Prostate gland (tissue), 2 donors: Measurements from ENCODE around the gene SESN3. TPM values are rescaled to one million over a fixed set of nuclear protein-coding genes. Genes with fewer than 3 reads are reported as not detected.

Experiments
- DNase-seq: peaks from one replicate; pipeline ENCODE4 v3.0.0-alpha.2; 2019; ENCODE audit warnings: low spot score
- H3K27ac ChIP-seq, 2 donors: fragments of 200-600 bp; sonication (generic); 2 replicates each; pipeline ENCODE4 v1.5.1; 2017 to 2019
- H3K27me3 ChIP-seq: fragments of 200-600 bp; sonication (generic); replicated peaks from 2 replicates; pipeline ENCODE4 v1.5.1; 2019; ENCODE audit not compliant: insufficient read depth
- H3K36me3 ChIP-seq, 2 donors: fragments of 200-600 bp; sonication (generic); 1 replicate in 1 of 2; 2 replicates in 1 of 2; pipeline versions ENCODE4 v1.5.1 to v1.8.1; 2017 to 2019
- H3K4me1 ChIP-seq: fragments of 200-600 bp; sonication (generic); replicated peaks from 2 replicates; pipeline ENCODE4 v1.5.1; 2019
- H3K4me3 ChIP-seq, 2 donors: fragments of 200-600 bp; sonication (generic); 2 replicates each; pipeline ENCODE4 v1.5.1; 2017 to 2019
- H3K9me3 ChIP-seq: fragments of 200-600 bp; sonication (generic); 2 replicates; pipeline ENCODE4 v1.5.1; 2017
- CTCF ChIP-seq, 4 experiments: fragments of 200-600 bp in 2 of 4; fragments of 450-650 bp in 2 of 4; sonication (generic) in 2 of 4; IDR thresholded peaks; 1 replicate in 3 of 4; 2 replicates in 1 of 4; pipeline ENCODE4 v1.5.1; 2016 to 2019; ENCODE audit warnings: antibody characterized with exemption in 4 of 4, mild to moderate bottlenecking in 2 of 4, moderate library complexity in 2 of 4
- POLR2A ChIP-seq: fragments of 450-650 bp; IDR thresholded peaks from one replicate; pipeline ENCODE4 v1.6.1; 2016; ENCODE audit warnings: antibody characterized with exemption, mild to moderate bottlenecking
- POLR2AphosphoS5 ChIP-seq: sonication (generic); formaldehyde crosslinking; IDR thresholded peaks from one replicate; pipeline ENCODE4 v1.6.1; 2017; ENCODE audit warnings: antibody characterized with exemption
- WGBS: methylation state at CpG from one replicate; pipeline ENCODE4 v1.1.5; 2018; 5-methylcytosine and 5-hydroxymethylcytosine counted together
- intact Hi-C: fragments of 100-400 bp; cut with DNase I; formaldehyde crosslinking; loops from one replicate; pipeline ENCODE4 v1.14.2; 2022
- total RNA-seq, 2 donors: library from RNA; depleted of rRNA; stranded (reverse); fragments of >200 nt; gene quantifications; one replicate each; pipeline ENCODE4 v1.1.0, GENCODE V29; 2016

Gene SESN3
- total RNA-seq, 2 donors from 2014 or later = 21.3 to 33.8 TPM

GRCh38 chr11:95134491-95134890, 96.5 kb downstream of the SESN3 start:
- no peaks in the 10 kb centered on the region for H3K27me3 ChIP-seq
- peaks cover 3% of the 10 kb centered on the region for H3K4me1 ChIP-seq
- DNase-seq = peak; percentile 86
- H3K27ac ChIP-seq = peak overlapping the region; percentile 14 to 63
- no peaks in the 10 kb centered on the region for H3K36me3 ChIP-seq
- intact Hi-C loops = no loop called here
- no peaks in the 10 kb centered on the region for H3K9me3 ChIP-seq
- 17% methylated on average over 5 of the region's 5 CpGs for WGBS
- no peak overlapping the region for H3K4me3 ChIP-seq
- TF ChIP-seq POLR2AphosphoS5 (peak; percentile 86), CTCF (IDR thresholded peaks at IDR 0.05) (no peak), POLR2A (no peak)

- TF ChIP-seq POLR2AphosphoS5 (no peak), CTCF (IDR thresholded peaks at IDR 0.05) (no peak), POLR2A (no peak)
- Histone ChIP-seq H3K4me1 (peaks cover 3% of the 10 kb centered on the region), H3K27me3 (no peaks in the 10 kb centered on the region), H3K4me3 (no peak overlapping the region), H3K36me3 (peaks cover 0 to 3% of the 10 kb centered on the region in 2 donors), H3K9me3 (no peaks in the 10 kb centered on the region), H3K27ac (no peak overlapping the region)
- 54% methylated on average over 2 of the region's 2 CpGs for WGBS
- intact Hi-C loops = no loop called here
- no peak for DNase-seq
Observed at GRCh38 chr11:95132956-95133355, 98.0 kb downstream of the SESN3 start.

GRCh38 chr11:95128602-95129001, 102.4 kb downstream of the SESN3 start:
- H3K36me3 ChIP-seq = peaks cover 0 to 3% of the 10 kb centered on the region in 2 donors
- H3K27ac ChIP-seq = no peak overlapping the region
- DNase-seq = no peak
- H3K27me3 ChIP-seq = no peaks in the 10 kb centered on the region
- TF ChIP-seq POLR2A = no peak
- TF ChIP-seq POLR2AphosphoS5 = no peak
- no peak for TF ChIP-seq CTCF (IDR thresholded peaks at IDR 0.05)
- 96% methylated on average over 3 of the region's 3 CpGs for WGBS
- H3K4me3 ChIP-seq = no peak overlapping the region
- H3K9me3 ChIP-seq = no peaks in the 10 kb centered on the region
- H3K4me1 ChIP-seq = no peaks in the 10 kb centered on the region
- intact Hi-C loops = no loop called here

GRCh38 chr11:95123556-95123955, 107.4 kb downstream of the SESN3 start:
- intact Hi-C loops = no loop called here
- no peaks in the 10 kb centered on the region for H3K27me3 ChIP-seq
- WGBS = 72% methylated on average over 3 of the region's 3 CpGs
- H3K9me3 ChIP-seq = no peaks in the 10 kb centered on the region
- H3K27ac ChIP-seq = no peak overlapping the region
- no peaks in the 10 kb centered on the region for H3K4me1 ChIP-seq
- no peak for DNase-seq
- H3K36me3 ChIP-seq = peaks cover 0 to 3% of the 10 kb centered on the region in 2 donors
- TF ChIP-seq POLR2A = no peak
- no peak for TF ChIP-seq POLR2AphosphoS5
- TF ChIP-seq CTCF (IDR thresholded peaks at IDR 0.05) = no peak
- no peak overlapping the region for H3K4me3 ChIP-seq

- H3K36me3 ChIP-seq = no peaks in the 10 kb centered on the region
- H3K27ac ChIP-seq = no peak overlapping the region
- TF ChIP-seq POLR2AphosphoS5 (no peak), POLR2A (no peak), CTCF (IDR thresholded peaks at IDR 0.05) (no peak)
- H3K27me3 ChIP-seq = no peaks in the 10 kb centered on the region
- no peaks in the 10 kb centered on the region for H3K9me3 ChIP-seq
- 69% methylated on average over 1 of the region's 1 CpG for WGBS
- H3K4me1 ChIP-seq = no peaks in the 10 kb centered on the region
- no peak overlapping the region for H3K4me3 ChIP-seq
- intact Hi-C loops = no loop called here
- no peak for DNase-seq
Observed at GRCh38 chr11:95121698-95122097, 109.3 kb downstream of the SESN3 start.
